NCI-H146 treated with DMSO at 0.1 percent for 48 hours (cell line): ENCODE results near the gene CAMSAP1.

Experiments
- DNase-seq: peaks from one replicate; lab custom pipeline; 2025; ENCODE audit not compliant: unreplicated experiment; lab: John Stamatoyannopoulos, UW

The CAMSAP1 gene

DNA sequence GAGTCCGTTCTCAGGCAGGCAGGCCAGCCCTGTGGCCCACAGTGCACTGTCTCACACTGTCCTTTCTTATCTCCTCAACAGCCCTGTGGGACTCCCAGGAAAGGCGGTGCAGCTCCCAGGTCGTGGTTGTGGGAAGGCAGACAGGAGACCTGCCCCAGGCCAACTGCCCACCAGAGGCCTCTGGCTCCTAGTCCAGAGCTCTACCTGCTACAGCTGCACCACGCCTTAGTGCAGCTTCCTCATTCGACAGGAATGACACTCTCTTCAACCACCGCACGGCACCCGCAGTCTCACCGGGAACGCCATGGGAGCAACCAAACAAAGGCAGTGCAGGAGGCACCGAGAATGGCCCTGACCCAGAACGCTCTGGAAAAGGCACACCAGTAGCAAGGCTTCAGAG, 25.3 kb downstream of the CAMSAP1 start:
- DNase-seq, result no peak

DNA sequence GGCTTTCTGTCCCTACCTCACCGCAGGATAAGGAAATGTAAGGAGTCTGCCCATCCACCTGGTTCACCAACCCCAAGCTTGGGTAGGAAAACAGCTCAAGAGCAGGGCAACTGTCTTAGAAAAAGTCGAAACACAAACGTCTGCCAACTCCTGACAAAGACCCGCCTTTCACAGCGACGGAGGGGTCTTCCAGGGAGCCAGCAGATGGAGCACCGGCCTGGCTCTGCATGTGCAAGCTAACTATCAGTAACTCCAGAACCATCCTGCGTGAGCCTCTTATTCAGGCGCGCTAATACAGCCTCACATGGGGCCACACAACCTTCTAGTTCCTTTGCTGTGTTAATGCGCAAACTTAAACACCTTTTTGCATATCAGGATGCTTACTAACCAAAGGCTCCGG, 26.9 kb downstream of the CAMSAP1 start:
- no peak for DNase-seq

GRCh38 chr9:135879619-135880018, 27.7 kb downstream of the CAMSAP1 start:
- no peak for DNase-seq

DNA sequence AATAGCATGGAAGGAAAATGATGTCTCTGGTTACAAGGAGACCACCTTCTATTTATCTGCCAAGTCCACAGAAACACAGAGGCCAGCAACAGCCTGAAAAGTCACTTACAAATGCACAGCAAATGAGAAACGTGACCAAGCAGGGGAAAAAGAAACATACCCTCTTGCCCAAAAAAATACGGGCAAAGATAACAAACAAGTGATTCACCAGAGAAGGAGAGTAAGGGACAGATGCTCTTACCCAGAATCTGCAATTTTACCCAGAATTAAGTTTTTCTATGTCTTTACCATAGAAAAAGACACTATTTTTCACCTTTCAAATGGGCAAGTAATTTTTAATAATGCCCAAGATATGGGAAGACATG, 28.1 kb downstream of the CAMSAP1 start:
- no peak for DNase-seq

GRCh38 chr9:135878528-135879236, 28.7 kb downstream of the CAMSAP1 start:
- no peak for DNase-seq

- DNase-seq, result no peak
Measured at GRCh38 chr9:135877791-135878527, 29.4 kb downstream of the CAMSAP1 start.

DNA sequence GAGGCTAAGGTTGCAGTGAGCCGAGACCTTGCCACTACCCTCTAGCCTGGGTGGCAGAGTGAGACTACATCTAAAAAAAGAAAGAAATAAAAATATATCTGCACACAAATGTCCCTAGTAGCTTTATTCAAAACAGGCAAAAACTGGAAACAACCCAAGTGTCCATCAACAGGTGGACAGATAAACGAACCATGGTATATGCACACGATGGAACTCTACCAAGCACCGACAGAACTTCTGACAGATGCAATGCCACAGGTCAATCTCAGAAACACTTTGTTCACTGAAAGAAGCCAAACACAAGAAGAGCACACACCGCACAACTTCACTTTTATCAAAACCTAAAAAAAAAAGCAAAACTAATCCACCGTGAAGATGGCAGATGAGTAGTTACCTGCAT, 30.4 kb downstream of the CAMSAP1 start:
- no peak for DNase-seq

DNA sequence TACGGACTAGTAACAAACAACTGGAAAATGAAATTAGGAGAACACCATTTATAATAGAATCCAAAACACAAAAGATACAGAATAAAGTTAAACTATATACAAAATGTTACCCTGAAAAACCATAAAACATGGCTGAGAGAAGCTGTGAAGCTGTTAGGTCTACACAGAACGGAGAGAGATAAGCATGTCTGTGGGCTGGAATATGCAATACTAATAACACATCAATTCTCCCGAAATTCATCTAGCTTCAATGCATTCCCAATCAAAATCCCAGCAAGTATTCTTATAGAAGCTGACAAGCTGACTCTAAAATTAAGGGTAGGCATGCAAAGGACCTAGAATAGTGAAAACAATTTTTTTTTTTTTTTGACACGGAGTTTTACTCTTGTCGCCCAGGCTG, 32.5 kb downstream of the CAMSAP1 start:
- DNase-seq, result no peak

DNA sequence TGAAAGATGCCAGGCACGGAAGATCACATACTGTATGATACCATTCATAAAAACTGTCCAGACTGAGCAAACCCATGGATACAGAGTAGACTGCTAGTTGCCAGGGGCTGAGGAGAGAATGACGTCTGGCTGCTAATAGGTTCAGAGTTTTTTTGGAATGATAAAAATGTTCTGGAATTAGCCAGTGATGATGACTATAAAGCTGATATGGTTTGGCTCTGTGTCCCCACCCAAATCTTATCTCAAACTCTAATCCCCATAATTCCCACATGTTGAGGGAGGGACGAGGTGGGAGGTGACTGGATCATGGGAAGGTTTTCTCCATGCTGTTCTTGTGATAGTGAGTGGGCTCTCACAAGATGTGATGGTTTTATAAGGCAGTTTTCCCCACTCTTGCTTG, 37.4 kb downstream of the CAMSAP1 start:
- DNase-seq, result no peak

DNA sequence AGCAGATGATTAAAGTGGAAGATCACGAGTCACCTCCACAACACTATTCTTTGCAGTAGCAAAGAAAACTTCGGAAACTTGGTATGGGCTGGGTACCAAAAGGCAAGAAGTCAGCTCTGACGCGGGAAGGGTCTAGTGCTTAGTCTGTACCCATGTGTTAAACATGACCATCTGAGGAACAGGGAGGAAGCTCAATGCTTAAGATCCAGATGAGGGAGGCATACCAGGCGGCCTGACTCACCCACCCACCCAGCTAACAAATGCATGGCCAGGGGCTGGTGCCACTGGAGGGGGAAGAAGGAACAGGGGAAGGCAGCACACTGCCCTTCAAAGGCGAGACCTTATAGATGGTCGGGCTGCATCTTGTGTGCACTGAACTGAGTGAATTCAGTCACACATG, 41.8 kb downstream of the CAMSAP1 start:
- DNase-seq, result no peak

DNA sequence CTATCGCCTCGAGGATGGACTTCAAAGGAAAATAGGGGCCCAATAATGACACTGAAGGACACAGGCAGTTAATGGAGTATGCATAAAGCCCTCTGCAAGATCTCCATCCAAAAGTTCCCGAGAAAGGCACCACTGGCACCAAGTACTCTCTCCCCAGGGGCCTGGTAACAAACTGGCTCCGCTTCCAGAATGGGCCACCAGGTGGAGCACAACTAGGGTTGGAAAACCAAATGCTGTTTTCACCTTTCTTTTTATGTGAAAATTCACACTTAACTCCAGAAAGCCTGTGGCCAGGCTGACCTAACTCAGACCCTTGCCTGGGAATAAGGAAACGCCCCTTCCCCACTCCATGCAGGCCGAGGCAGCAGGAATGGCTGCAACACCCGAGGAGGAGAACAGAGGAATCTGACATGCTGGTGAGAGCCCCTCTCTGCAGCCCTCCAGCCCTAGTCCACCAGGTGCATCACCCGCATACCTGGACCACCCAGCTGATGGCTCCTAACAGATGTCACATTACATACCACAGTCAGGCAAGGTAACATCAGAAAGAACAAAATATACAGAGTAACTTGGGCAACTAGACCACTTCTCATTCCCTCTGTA, 42.8 kb downstream of the CAMSAP1 start:
- DNase-seq, result no peak

GRCh38 chr9:135862809-135863208, 44.5 kb downstream of the CAMSAP1 start:
- DNase-seq, result no peak

DNA sequence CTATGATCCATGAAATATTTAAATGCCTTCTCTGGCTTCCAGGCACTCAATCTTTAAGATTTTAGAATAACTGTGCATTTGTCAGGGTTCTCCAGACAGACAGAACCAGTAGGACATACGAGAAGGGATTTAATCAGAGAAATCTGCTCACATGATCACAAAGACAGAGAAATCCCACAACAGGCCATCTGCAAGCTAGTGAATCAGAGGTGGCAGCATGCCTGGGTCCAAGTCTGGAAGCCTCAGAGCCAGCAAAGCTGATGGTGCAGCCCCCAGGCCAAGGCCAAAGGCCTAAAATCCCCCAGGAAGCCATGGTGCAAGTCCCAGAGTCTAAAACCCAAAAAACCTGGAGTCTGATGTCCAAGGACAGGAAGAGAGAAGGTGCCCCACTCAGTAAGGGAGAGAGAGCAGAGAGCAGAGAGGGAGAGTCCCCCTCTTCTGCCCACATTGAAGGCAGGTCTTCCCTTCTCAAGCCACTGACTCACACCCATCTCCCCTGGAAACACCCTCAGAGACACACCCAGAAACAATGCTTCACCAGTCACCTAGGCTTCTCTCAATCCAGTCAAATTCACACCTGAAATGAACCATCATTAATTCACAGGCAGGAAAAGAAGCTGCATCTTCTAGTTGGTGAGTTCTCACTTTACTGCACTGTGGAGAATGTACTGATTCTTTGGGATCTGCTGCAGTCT, 48.7 kb downstream of the CAMSAP1 start:
- no peak for DNase-seq

DNA sequence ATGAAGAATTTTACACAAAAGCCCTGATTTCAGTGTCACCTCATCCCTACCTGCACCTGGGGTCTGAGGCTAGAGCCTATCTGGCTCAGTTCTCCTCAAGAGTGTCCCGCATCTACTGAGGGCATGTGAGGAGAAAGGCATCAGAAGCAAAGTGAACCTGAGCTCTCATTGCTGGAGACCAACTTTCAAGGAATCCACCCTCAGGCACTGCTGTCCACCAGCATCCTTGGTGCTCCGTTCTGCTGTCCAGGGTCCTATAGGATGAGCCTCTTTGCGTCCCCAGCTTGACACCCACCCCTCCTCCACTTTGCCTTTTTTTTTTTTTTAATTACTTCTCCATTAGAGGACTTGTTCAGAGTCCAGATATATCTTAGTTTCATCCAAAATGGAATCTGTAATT, 49.5 kb downstream of the CAMSAP1 start:
- no peak for DNase-seq

DNA sequence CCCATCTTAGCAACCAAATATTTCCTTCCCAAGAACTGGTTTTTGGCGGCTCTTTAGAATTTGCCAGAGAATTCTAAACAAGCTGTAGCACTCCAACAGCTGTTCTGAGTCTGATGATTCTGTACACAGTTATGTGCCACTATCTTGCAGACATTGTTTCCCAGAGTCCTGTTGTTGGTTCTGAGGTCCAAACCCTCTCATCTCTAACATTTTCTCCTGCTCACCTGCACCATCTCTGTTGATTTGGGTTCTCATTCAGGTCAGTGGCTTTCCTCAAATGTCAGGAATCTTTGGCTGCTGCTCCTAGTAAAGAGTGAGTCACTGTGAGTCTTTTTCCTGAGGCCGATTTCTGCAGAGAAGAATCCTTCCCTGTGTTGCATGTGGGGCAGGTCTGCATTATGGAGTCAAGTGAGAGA, 50.0 kb downstream of the CAMSAP1 start:
- DNase-seq, result no peak

DNA sequence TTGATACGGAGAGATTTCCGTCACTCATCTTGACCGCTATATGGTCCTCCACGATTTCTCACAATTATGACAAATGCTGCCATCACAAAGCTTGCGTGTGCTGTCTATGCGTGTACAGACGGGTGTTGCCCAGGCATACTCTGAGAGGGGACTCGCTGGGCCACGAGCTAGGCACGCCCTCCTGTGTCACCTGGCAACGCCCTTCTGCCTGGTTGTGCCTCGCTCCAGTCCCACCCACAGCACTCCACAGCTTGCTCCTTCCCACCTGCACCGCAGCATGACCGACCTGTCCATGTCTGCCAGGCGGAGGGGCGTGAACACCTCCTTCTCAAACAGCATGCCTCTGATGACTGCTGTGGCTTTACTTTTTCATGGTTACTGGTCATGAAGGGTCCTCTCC, 55.6 kb downstream of the CAMSAP1 start:
- no peak for DNase-seq

DNA sequence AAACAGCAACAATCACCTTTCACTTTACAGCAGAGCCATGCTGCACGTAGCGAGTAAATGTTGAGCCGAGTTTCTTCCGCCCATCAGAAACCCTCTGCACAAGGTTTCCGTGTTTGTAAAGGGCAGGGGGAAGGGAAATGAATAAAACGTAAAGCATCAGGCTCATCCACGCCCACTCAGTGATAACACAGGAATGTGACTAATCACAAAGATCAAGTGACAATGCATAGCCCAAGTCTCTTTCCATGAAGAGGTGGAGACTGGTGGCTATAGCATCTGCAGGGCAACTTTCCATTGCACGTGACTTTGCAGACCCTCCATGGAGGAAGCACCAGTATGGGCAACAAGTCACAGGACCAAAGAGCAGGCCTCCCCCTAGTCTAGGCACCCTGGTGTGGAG, 56.6 kb downstream of the CAMSAP1 start:
- no peak for DNase-seq

DNA sequence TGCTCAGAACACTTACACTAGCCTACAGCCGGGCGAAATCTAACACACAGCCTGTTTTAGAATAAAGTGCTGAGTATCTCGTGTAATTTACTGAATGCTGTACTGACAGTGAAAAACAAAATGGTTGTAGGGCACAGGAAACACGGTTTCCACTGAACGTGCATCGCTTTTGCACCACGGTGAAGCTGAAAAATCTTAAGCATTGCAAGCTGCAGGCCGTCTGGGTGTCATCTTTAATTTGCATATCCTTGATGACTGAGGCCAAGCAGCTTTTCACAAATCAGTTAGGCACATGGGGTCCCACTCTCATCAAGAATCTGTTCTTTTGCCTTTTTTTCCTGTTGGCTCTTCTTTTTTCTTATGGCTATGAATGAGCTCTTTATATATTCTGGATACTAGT, 58.2 kb downstream of the CAMSAP1 start:
- no peak for DNase-seq

DNA sequence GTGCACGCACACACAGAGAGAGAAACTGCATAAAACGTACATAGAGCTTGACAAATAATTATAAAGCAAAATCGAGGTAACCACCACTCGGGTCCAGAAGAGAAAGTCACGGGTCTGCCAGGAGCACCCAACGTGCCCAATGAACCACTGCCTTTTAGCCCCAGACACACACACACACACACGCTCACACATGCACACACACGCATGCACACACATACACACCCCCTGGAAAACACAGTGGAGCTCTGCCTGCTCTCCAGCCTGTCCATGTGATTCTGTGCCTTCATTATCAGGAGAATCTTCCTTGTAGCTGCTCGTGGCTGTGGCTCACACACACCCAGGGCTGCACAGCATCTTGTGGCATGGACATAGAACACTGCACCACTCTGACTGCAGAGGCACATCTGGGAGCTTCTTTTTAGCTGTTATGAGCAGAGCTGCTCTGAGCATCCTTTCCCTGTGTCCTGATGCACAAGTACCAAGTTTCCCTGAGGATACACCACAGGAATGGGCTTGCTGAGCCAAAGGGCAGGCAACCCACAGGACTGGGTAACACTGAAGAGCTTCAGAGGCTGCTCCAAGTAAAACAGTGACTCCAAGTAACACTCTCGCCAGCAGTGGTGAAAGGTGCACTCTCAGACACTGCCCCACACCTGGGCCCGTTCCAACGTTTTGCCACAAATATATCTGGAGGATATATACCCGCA, 58.9 kb downstream of the CAMSAP1 start:
- no peak for DNase-seq

GRCh38 chr9:135847833-135848232, 59.5 kb downstream of the CAMSAP1 start:
- no peak for DNase-seq

DNA sequence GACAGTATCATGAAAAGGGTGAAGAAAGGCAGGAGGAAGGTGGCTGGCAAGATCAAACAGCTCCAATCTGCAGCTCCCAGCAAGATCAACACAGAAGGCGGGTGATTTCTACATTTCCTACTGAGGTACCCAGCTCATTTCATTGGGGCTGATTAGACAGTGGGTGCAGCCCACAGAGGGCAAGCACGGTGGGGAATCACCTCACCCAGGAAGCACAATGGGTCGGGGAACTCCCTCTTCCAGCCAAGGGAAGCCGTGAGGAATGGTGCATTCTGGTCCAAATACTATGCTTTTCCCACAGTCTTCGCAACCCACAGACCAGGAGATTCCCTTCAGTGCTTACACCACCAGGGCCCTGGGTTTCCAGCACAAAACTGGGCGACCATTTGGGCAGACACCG, 66.8 kb downstream of the CAMSAP1 start:
- DNase-seq, result no peak
